ENCODE data around the gene CLVS2. TPM values are rescaled to one million over a fixed set of nuclear protein-coding genes. Genes with fewer than 3 reads are reported as not detected.

Gene CLVS2
- total RNA-seq, 1 donor from 2014 or later = 1.8 TPM

DNA sequence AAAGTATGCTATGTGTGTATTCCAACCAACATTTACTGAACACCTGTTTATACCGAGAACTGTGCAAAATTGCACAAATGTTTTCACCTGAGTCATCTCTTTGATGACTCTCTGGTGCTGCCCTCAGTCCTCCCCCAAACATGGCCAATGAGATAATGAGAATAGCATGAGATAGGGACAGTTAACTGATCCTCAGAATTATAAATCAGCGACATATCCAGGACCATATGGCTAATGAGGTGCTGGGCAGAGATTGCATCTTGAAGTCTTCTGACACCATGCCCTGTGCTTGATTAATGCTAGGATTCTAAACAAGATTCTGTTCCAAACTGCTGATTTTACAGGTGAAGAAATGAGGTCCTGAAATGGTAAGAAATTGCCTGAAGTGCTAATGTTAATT lies 13.0 kb downstream of the CLVS2 start:
- Histone ChIP-seq H3K4me2 (no peak overlapping the region), H3K4me1 (no peaks in the 10 kb centered on the region), H4K20me1 (ENCODE audit: low read depth) (no peaks in the 10 kb centered on the region), H3F3A (ENCODE audit: low read depth) (no peaks in the 10 kb centered on the region), H2AFZ (replicated peaks) (no peak overlapping the region), H3K79me2 (ENCODE audit: low read depth) (no peaks in the 10 kb centered on the region), H3K4me3 (no peak overlapping the region), H3K27me3 (peaks cover 19% of the 10 kb centered on the region), H3K36me3 (no peaks in the 10 kb centered on the region), H3K9me3 (ENCODE audit: low read depth) (no peaks in the 10 kb centered on the region), H3K9ac (no peak overlapping the region), H3K27ac (no peak overlapping the region)
- H3K36me3 Mint-ChIP-seq = no peaks in the 10 kb centered on the region
- H3K4me1 Mint-ChIP-seq = no peaks in the 10 kb centered on the region
- H3K4me3 Mint-ChIP-seq = no peak overlapping the region
- H3K27me3 Mint-ChIP-seq (ENCODE audit: insufficient read depth, low read depth) = no peaks in the 10 kb centered on the region
- H3K27ac Mint-ChIP-seq = no peak overlapping the region
- no peak for DNase-seq (ENCODE audit: low spot score)
- no peak for TF ChIP-seq EZH2 (IDR thresholded peaks at IDR 0.05)
- TF ChIP-seq EZH2phosphoT487 (IDR thresholded peaks at IDR 0.05) = no peak
- TF ChIP-seq, protein P1, sequence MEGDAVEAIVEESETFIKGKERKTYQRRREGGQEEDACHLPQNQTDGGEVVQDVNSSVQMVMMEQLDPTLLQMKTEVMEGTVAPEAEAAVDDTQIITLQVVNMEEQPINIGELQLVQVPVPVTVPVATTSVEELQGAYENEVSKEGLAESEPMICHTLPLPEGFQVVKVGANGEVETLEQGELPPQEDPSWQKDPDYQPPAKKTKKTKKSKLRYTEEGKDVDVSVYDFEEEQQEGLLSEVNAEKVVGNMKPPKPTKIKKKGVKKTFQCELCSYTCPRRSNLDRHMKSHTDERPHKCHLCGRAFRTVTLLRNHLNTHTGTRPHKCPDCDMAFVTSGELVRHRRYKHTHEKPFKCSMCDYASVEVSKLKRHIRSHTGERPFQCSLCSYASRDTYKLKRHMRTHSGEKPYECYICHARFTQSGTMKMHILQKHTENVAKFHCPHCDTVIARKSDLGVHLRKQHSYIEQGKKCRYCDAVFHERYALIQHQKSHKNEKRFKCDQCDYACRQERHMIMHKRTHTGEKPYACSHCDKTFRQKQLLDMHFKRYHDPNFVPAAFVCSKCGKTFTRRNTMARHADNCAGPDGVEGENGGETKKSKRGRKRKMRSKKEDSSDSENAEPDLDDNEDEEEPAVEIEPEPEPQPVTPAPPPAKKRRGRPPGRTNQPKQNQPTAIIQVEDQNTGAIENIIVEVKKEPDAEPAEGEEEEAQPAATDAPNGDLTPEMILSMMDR (IDR thresholded peaks at IDR 0.05) = no peak
- no peaks in the 10 kb centered on the region for H3K9me3 Mint-ChIP-seq

DNA sequence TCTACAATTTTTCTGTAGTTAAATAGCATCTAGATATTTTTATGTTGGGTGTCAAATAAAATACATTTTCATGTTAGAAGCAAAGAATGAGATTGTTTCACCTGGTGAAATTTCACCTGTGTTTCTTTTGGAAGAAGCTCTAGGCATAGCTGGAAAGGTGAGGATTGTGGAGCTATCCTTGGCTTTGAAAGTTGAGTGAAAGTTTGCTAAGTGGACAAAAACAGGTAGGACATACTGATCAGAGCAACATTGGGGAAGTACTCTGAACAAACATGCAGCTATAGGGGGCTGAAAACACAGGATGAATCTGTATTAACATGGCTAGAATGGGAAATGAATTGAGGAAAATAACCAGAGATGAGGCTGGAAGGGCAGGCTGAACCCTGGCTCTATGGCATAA lies 18.8 kb downstream of the CLVS2 start:
- H3K36me3 ChIP-seq = no peaks in the 10 kb centered on the region
- no peaks in the 10 kb centered on the region for H3K27me3 Mint-ChIP-seq (ENCODE audit: insufficient read depth, low read depth)
- no peaks in the 10 kb centered on the region for H3K9me3 ChIP-seq (ENCODE audit: low read depth)
- H3K36me3 Mint-ChIP-seq = no peaks in the 10 kb centered on the region
- peaks cover 10% of the 10 kb centered on the region for H3K4me1 ChIP-seq
- no peak overlapping the region for H3K4me2 ChIP-seq
- H3F3A ChIP-seq (ENCODE audit: low read depth) = no peaks in the 10 kb centered on the region
- peaks cover 13% of the 10 kb centered on the region for H3K4me1 Mint-ChIP-seq
- no peaks in the 10 kb centered on the region for H4K20me1 ChIP-seq (ENCODE audit: low read depth)
- H3K27me3 ChIP-seq = peaks cover 6% of the 10 kb centered on the region
- no peak overlapping the region for H3K27ac ChIP-seq
- H3K4me3 Mint-ChIP-seq = no peak overlapping the region
- H3K27ac Mint-ChIP-seq = no peak overlapping the region
- H2AFZ ChIP-seq (replicated peaks) = no peak overlapping the region
- no peak for DNase-seq (ENCODE audit: low spot score)
- no peaks in the 10 kb centered on the region for H3K79me2 ChIP-seq (ENCODE audit: low read depth)
- H3K9me3 Mint-ChIP-seq = no peaks in the 10 kb centered on the region
- H3K9ac ChIP-seq = no peak overlapping the region
- no peak overlapping the region for H3K4me3 ChIP-seq
- no peak for TF ChIP-seq EZH2 (IDR thresholded peaks at IDR 0.05)
- TF ChIP-seq EZH2phosphoT487 (IDR thresholded peaks at IDR 0.05) = no peak
- TF ChIP-seq, protein P1 (IDR thresholded peaks at IDR 0.05) = no peak

DNA sequence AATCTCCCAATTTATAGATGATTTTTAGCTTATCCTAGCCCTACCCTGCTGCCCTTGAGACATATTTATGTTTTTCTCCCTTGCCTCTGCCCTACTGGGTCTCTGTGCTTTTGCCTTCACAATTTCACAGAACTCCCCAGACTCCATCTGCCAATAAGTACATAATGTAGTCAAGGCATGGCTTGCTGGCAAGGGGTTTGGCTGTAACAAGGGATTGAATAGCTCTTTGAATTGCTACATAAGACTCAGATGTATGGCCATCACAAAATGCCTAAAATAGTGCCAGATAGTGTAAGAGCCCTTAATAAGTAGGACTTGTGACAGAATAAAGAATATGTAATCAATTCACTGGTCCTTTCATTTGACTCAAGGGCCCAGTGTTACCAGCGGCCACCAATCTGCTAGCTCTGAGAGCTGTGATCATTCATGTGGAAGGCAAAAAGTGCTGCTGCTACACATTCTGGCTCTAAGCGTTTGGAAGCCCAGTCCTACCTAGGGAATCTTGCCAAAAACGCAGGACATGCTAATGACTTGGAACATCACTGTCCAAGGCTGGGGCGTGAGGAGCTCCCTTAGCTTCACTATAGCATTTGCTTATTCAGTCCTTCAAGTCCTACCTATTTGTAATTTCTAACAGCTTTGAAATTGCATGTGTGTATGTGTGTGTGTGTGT lies 20.5 kb downstream of the CLVS2 start:
- no peaks in the 10 kb centered on the region for H3F3A ChIP-seq (ENCODE audit: low read depth)

More for the DNA sequence above, 20.5 kb downstream of the CLVS2 start:
- Histone ChIP-seq H3K4me1 (peaks cover 10% of the 10 kb centered on the region), H3K4me2 (peak overlapping the region; percentile 5), H2AFZ (replicated peaks) (no peak overlapping the region), H3K9ac (no peak overlapping the region), H3K79me2 (ENCODE audit: low read depth) (no peaks in the 10 kb centered on the region), H3K27ac (no peak overlapping the region), H3K4me3 (no peak overlapping the region), H3K36me3 (no peaks in the 10 kb centered on the region), H4K20me1 (ENCODE audit: low read depth) (no peaks in the 10 kb centered on the region), H3K27me3 (peaks cover 6% of the 10 kb centered on the region), H3K9me3 (ENCODE audit: low read depth) (no peaks in the 10 kb centered on the region)
- peak; percentile 37 for DNase-seq (ENCODE audit: low spot score)
- Mint-ChIP-seq H3K36me3 (no peaks in the 10 kb centered on the region), H3K9me3 (no peaks in the 10 kb centered on the region), H3K27ac (no peak overlapping the region), H3K4me3 (no peak overlapping the region), H3K4me1 (peaks cover 13% of the 10 kb centered on the region), H3K27me3 (ENCODE audit: insufficient read depth, low read depth) (no peaks in the 10 kb centered on the region)
- TF ChIP-seq, protein P1 (IDR thresholded peaks at IDR 0.05) = no peak
- TF ChIP-seq EZH2 (IDR thresholded peaks at IDR 0.05) (no peak), EZH2phosphoT487 (IDR thresholded peaks at IDR 0.05) (no peak)
